Activated T-helper 2 cell treated with anti-CD3 and anti-CD28 coated beads, Interferon-gamma antibody, Interleukin-2, Interleukin-4, amounts not matched to agents 10 μg/mL and 5 μg/mL and 100 μg/mL, durations not matched to agents 14 hours and 24 hours and 36 hours (primary cell): ENCODE results near the gene NBPF19. TPM values are rescaled to one million over a fixed set of nuclear protein-coding genes. Genes with fewer than 3 reads are reported as not detected.
"Not testable (repeated sequence)": the region's sequence is repeated elsewhere in the genome, so short reads cannot be mapped to it uniquely, and the experiment has no call there.

Source experiments
- DNase-seq: peaks from one replicate; pipeline ENCODE4 v3.0.0; 2021; ENCODE audit warnings: low spot score
- H3K27ac Mint-ChIP-seq: one replicate; pipeline ENCODE4 v1.8.0; 2021; ENCODE audit warnings: mixed read lengths
- H3K27me3 Mint-ChIP-seq: one replicate; pipeline ENCODE4 v1.8.0; 2021; ENCODE audit warnings: low read depth, mixed read lengths
- H3K36me3 Mint-ChIP-seq: one replicate; pipeline ENCODE4 v1.8.0; 2021; ENCODE audit warnings: low read depth, mixed read lengths
- H3K4me1 Mint-ChIP-seq: one replicate; pipeline ENCODE4 v1.8.0; 2021; ENCODE audit warnings: low read depth, mixed read lengths
- H3K4me3 Mint-ChIP-seq: one replicate; pipeline ENCODE4 v1.8.0; 2021; ENCODE audit warnings: low read depth, mild to moderate bottlenecking, moderate library complexity, mixed read lengths
- H3K9me3 Mint-ChIP-seq: one replicate; pipeline ENCODE4 v1.8.0; 2021; ENCODE audit warnings: mixed read lengths
- intact Hi-C: fragments of 100-400 bp; cut with micrococcal nuclease; formaldehyde crosslinking; loops from one replicate; pipeline ENCODE4 v1.15.1; 2023
- total RNA-seq: library from RNA; stranded (reverse); gene quantifications from 2 replicates; pipeline ENCODE4 v1.2.3, GENCODE V29; 2022

NBPF19 gene, protein sequence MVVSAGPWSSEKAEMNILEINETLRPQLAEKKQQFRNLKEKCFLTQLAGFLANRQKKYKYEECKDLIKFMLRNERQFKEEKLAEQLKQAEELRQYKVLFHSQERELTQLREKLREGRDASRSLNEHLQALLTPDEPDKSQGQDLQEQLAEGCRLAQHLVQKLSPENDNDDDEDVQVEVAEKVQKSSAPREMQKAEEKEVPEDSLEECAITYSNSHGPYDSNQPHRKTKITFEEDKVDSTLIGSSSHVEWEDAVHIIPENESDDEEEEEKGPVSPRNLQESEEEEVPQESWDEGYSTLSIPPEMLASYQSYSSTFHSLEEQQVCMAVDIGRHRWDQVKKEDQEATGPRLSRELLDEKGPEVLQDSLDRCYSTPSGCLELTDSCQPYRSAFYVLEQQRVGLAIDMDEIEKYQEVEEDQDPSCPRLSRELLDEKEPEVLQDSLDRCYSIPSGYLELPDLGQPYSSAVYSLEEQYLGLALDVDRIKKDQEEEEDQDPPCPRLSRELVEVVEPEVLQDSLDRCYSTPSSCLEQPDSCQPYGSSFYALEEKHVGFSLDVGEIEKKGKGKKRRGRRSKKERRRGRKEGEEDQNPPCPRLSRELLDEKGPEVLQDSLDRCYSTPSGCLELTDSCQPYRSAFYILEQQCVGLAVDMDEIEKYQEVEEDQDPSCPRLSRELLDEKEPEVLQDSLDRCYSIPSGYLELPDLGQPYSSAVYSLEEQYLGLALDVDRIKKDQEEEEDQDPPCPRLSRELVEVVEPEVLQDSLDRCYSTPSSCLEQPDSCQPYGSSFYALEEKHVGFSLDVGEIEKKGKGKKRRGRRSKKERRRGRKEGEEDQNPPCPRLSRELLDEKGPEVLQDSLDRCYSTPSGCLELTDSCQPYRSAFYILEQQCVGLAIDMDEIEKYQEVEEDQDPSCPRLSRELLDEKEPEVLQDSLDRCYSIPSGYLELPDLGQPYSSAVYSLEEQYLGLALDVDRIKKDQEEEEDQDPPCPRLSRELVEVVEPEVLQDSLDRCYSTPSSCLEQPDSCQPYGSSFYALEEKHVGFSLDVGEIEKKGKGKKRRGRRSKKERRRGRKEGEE (N-terminal part only)
- total RNA-seq, result 18.6 and 20.3 TPM in 2 replicates

- H3K36me3 Mint-ChIP-seq, H3K27me3 Mint-ChIP-seq, H3K4me3 Mint-ChIP-seq, H3K4me1 Mint-ChIP-seq, H3K9me3 Mint-ChIP-seq, intact Hi-C loops, H3K27ac Mint-ChIP-seq, DNase-seq: not testable (repeated sequence)
These were observed at the start of gene NBPF19 for GRCh38 chr1:149474745-149475144. NBPF19 (plus strand) TSS chr1:149475045; CDS start chr1:149475933, 888 bp downstream.

GRCh38 chr1:149428317-149428716 lies 46.5 kb upstream of the NBPF19 start:
- intact Hi-C loops, H3K27me3 Mint-ChIP-seq, H3K27ac Mint-ChIP-seq, H3K4me1 Mint-ChIP-seq, H3K9me3 Mint-ChIP-seq, DNase-seq, H3K4me3 Mint-ChIP-seq, H3K36me3 Mint-ChIP-seq: not testable (repeated sequence)

DNA sequence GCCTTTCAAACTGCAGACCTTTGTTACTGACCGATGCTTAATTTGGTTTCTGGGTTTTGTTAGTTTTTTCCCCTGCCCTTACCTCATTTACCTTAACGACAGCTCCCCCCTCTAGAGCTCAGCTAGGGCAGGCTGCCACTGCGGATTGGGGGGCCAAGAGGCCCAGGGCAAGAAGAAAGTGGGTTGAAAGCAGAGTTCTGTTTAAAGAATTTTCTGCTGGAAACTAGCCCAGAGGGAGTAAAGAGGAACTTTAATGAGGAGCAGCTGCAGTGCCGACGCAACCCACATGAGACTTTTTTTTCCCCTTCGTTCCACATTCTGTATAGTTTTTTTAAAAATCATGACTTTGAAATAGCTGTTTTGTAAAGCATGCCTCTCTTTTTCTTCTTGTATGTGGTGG lies 29.4 kb upstream of the NBPF19 start:
- H3K27ac Mint-ChIP-seq, intact Hi-C loops, H3K27me3 Mint-ChIP-seq: not testable (repeated sequence)

DNA sequence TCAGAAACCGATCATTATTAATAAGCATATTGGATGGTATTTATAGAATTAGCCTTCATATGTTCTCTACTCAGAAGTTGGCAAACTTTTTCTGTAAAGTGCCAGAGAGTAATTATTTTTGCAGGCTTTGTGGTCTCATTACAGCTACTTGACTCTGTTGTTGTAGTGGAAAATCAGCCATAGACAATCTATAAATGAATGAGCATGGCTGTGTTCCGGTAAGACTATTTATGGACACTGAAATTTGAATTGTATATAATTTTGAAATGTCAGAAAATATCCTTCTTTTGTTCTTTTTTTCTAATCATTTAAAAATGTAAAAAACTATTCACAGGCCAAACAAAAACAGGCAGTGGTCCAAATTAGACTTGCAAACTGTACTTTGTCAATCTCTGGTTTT lies 22.6 kb upstream of the NBPF19 start:
- DNase-seq, intact Hi-C loops, H3K27ac Mint-ChIP-seq, H3K9me3 Mint-ChIP-seq, H3K36me3 Mint-ChIP-seq, H3K4me3 Mint-ChIP-seq, H3K27me3 Mint-ChIP-seq, H3K4me1 Mint-ChIP-seq: not testable (repeated sequence)

More for the DNA sequence above, 29.4 kb upstream of the NBPF19 start:
- not testable (repeated sequence) for H3K4me1 Mint-ChIP-seq, H3K4me3 Mint-ChIP-seq, DNase-seq, H3K9me3 Mint-ChIP-seq, H3K36me3 Mint-ChIP-seq

GRCh38 chr1:149452652-149453051 lies 22.2 kb upstream of the NBPF19 start:
- H3K4me3 Mint-ChIP-seq, DNase-seq, H3K27ac Mint-ChIP-seq, H3K27me3 Mint-ChIP-seq, H3K4me1 Mint-ChIP-seq, H3K36me3 Mint-ChIP-seq, H3K9me3 Mint-ChIP-seq, intact Hi-C loops: not testable (repeated sequence)

GRCh38 chr1:149558350-149558825 lies 83.5 kb downstream of the NBPF19 start:
- H3K9me3 Mint-ChIP-seq, H3K4me1 Mint-ChIP-seq, intact Hi-C loops, H3K27me3 Mint-ChIP-seq, H3K36me3 Mint-ChIP-seq: not testable (repeated sequence)
- peak; percentile 55 for DNase-seq
- peak overlapping the region; percentile 85 for H3K4me3 Mint-ChIP-seq
- H3K27ac Mint-ChIP-seq, result peak overlapping the region; percentile 83

- H3K27ac Mint-ChIP-seq, H3K9me3 Mint-ChIP-seq, intact Hi-C loops, H3K4me1 Mint-ChIP-seq, H3K27me3 Mint-ChIP-seq, H3K4me3 Mint-ChIP-seq, H3K36me3 Mint-ChIP-seq, DNase-seq: not testable (repeated sequence)
These were observed 87.0 kb downstream of the NBPF19 start for GRCh38 chr1:149561806-149562205.

- intact Hi-C loops, H3K4me1 Mint-ChIP-seq, H3K9me3 Mint-ChIP-seq, H3K36me3 Mint-ChIP-seq, H3K27me3 Mint-ChIP-seq, H3K27ac Mint-ChIP-seq, DNase-seq, H3K4me3 Mint-ChIP-seq: not testable (repeated sequence)
These were observed 90.6 kb downstream of the NBPF19 start for GRCh38 chr1:149565485-149565884.

GRCh38 chr1:149572763-149573162 lies 97.9 kb downstream of the NBPF19 start:
- H3K36me3 Mint-ChIP-seq, H3K27me3 Mint-ChIP-seq, H3K4me1 Mint-ChIP-seq, H3K4me3 Mint-ChIP-seq, H3K27ac Mint-ChIP-seq, DNase-seq, H3K9me3 Mint-ChIP-seq, intact Hi-C loops: not testable (repeated sequence)

- H3K4me3 Mint-ChIP-seq, H3K36me3 Mint-ChIP-seq, H3K27ac Mint-ChIP-seq, H3K4me1 Mint-ChIP-seq, H3K27me3 Mint-ChIP-seq, intact Hi-C loops, H3K9me3 Mint-ChIP-seq: not testable (repeated sequence)
- DNase-seq, result peak; percentile 47
These were observed 110.7 kb downstream of the NBPF19 start for GRCh38 chr1:149585592-149585991.
